T-helper 2 cell treated with Interferon-gamma antibody and Interleukin-4, amounts not matched to agents 5 μg/mL and 100 μg/mL, for 36 hours (primary cell): ENCODE results near the gene GRIN2A.

Experiments used
- DNase-seq: peaks from one replicate; pipeline ENCODE4 v3.0.0; 2021; ENCODE audit warnings: low spot score
- H3K27ac Mint-ChIP-seq: one replicate; pipeline ENCODE4 v1.8.0; 2021; ENCODE audit warnings: mild to moderate bottlenecking, mixed read lengths
- H3K27me3 Mint-ChIP-seq: one replicate; pipeline ENCODE4 v1.8.0; 2021; ENCODE audit warnings: low read depth, mixed read lengths
- H3K36me3 Mint-ChIP-seq: one replicate; pipeline ENCODE4 v1.8.0; 2021; ENCODE audit warnings: low read depth, mixed read lengths
- H3K4me1 Mint-ChIP-seq: one replicate; pipeline ENCODE4 v1.8.0; 2021; ENCODE audit warnings: low read depth, mixed read lengths
- H3K4me3 Mint-ChIP-seq: one replicate; pipeline ENCODE4 v1.8.0; 2022; ENCODE audit warnings: mild to moderate bottlenecking, moderate library complexity, mixed read lengths
- H3K9me3 Mint-ChIP-seq: one replicate; pipeline ENCODE4 v1.8.0; 2021; ENCODE audit warnings: mixed read lengths

Gene GRIN2A

GRCh38 chr16:9708972-9709620 lies 473.1 kb downstream of the GRIN2A start:
- DNase-seq: no peak
- no peaks in the 10 kb centered on the region for H3K27me3 Mint-ChIP-seq
- no peak overlapping the region for H3K27ac Mint-ChIP-seq
- no peaks in the 10 kb centered on the region for H3K4me1 Mint-ChIP-seq
- H3K4me3 Mint-ChIP-seq: no peak overlapping the region
- H3K36me3 Mint-ChIP-seq: no peaks in the 10 kb centered on the region
- H3K9me3 Mint-ChIP-seq: peaks cover 7% of the 10 kb centered on the region

- peaks cover 7% of the 10 kb centered on the region for H3K9me3 Mint-ChIP-seq
- H3K27me3 Mint-ChIP-seq: no peaks in the 10 kb centered on the region
- H3K27ac Mint-ChIP-seq: no peak overlapping the region
- H3K4me3 Mint-ChIP-seq: no peak overlapping the region
- H3K4me1 Mint-ChIP-seq: no peaks in the 10 kb centered on the region
- no peaks in the 10 kb centered on the region for H3K36me3 Mint-ChIP-seq
- DNase-seq: no peak
Observed at GRCh38 chr16:9706217-9706836, 475.9 kb downstream of the GRIN2A start.

- no peak overlapping the region for H3K27ac Mint-ChIP-seq
- no peaks in the 10 kb centered on the region for H3K4me1 Mint-ChIP-seq
- H3K36me3 Mint-ChIP-seq: no peaks in the 10 kb centered on the region
- H3K27me3 Mint-ChIP-seq: no peaks in the 10 kb centered on the region
- H3K4me3 Mint-ChIP-seq: no peak overlapping the region
- H3K9me3 Mint-ChIP-seq: peaks cover 7% of the 10 kb centered on the region
- DNase-seq: no peak
Observed at GRCh38 chr16:9703731-9704130, 478.5 kb downstream of the GRIN2A start.
